Endothelial cell (in vitro differentiated cells): ENCODE results near the gene GARIN1A. TPM values are rescaled to one million over a fixed set of nuclear protein-coding genes. Genes with fewer than 3 reads are reported as not detected.

Source experiments
- DNase-seq: peaks from one replicate; pipeline ENCODE4 v3.0.0; 2021; ENCODE audit warnings: low spot score
- H3K27ac Mint-ChIP-seq: one replicate; pipeline ENCODE4 v1.8.0; 2021; ENCODE audit warnings: mixed read lengths, inconsistent platforms; ENCODE audit not compliant: unreplicated experiment
- H3K27me3 Mint-ChIP-seq: one replicate; pipeline ENCODE4 v1.8.0; 2021; ENCODE audit warnings: mild to moderate bottlenecking, moderate library complexity, mixed read lengths, inconsistent platforms; ENCODE audit not compliant: unreplicated experiment
- H3K36me3 Mint-ChIP-seq: one replicate; pipeline ENCODE4 v1.8.0; 2021; ENCODE audit warnings: mild to moderate bottlenecking, low read depth, mixed read lengths, inconsistent platforms; ENCODE audit not compliant: unreplicated experiment
- H3K4me1 Mint-ChIP-seq: one replicate; pipeline ENCODE4 v1.8.0; 2021; ENCODE audit warnings: mild to moderate bottlenecking, mixed read lengths, inconsistent platforms; ENCODE audit not compliant: unreplicated experiment
- H3K4me3 Mint-ChIP-seq: one replicate; pipeline ENCODE4 v1.8.0; 2021; ENCODE audit warnings: mild to moderate bottlenecking, mixed read lengths, inconsistent platforms; ENCODE audit not compliant: unreplicated experiment
- H3K9me3 Mint-ChIP-seq: one replicate; pipeline ENCODE4 v1.8.0; 2021; ENCODE audit warnings: mixed read lengths, inconsistent platforms; ENCODE audit not compliant: unreplicated experiment
- CTCF ChIP-seq: fragments of 200-600 bp; sonication (generic); IDR thresholded peaks from one replicate; pipeline ENCODE4 v1.5.0; 2021; ENCODE audit warnings: antibody characterized with exemption; ENCODE audit not compliant: unreplicated experiment
- total RNA-seq: library from RNA; stranded (reverse); fragmentation: NEBNext Ultra II Directional; extraction: Animal tissue kit (Norgen Biotek cat#: 25700); gene quantifications from one replicate; pipeline ENCODE4 v1.2.1, GENCODE V29; 2021; ENCODE audit not compliant: unreplicated experiment

The GARIN1A gene
- total RNA-seq, 1 donor from 2014 or later = 4.3 TPM

GRCh38 chr7:128699196-128699712, 27.2 kb downstream of the GARIN1A start:
- Mint-ChIP-seq H3K4me3 (no peak overlapping the region), H3K27ac (no peak overlapping the region), H3K27me3 (peaks cover 6% of the 10 kb centered on the region), H3K36me3 (peaks cover 4% of the 10 kb centered on the region), H3K9me3 (no peaks in the 10 kb centered on the region), H3K4me1 (peaks cover 21% of the 10 kb centered on the region)
- TF ChIP-seq CTCF = no peak
- DNase-seq = no peak

GRCh38 chr7:128699895-128700294, 27.8 kb downstream of the GARIN1A start:
- Mint-ChIP-seq H3K9me3 (no peaks in the 10 kb centered on the region), H3K27me3 (peaks cover 6% of the 10 kb centered on the region), H3K4me3 (no peak overlapping the region), H3K36me3 (peaks cover 4% of the 10 kb centered on the region), H3K4me1 (peaks cover 22% of the 10 kb centered on the region), H3K27ac (no peak overlapping the region)
- DNase-seq = no peak
- TF ChIP-seq CTCF = no peak

GRCh38 chr7:128701062-128701785, 29.1 kb downstream of the GARIN1A start:
- Mint-ChIP-seq H3K27me3 (peaks cover 8% of the 10 kb centered on the region), H3K27ac (no peak overlapping the region), H3K4me3 (no peak overlapping the region), H3K9me3 (no peaks in the 10 kb centered on the region), H3K36me3 (peaks cover 8% of the 10 kb centered on the region), H3K4me1 (peaks cover 31% of the 10 kb centered on the region)
- no peak for TF ChIP-seq CTCF
- DNase-seq = no peak

GRCh38 chr7:128703609-128704241, 31.6 kb downstream of the GARIN1A start:
- Mint-ChIP-seq H3K9me3 (no peaks in the 10 kb centered on the region), H3K27ac (no peak overlapping the region), H3K4me3 (peak overlapping the region; percentile 71), H3K4me1 (peaks cover 30% of the 10 kb centered on the region), H3K36me3 (peaks cover 8% of the 10 kb centered on the region), H3K27me3 (peaks cover 4% of the 10 kb centered on the region)
- TF ChIP-seq CTCF = no peak
- DNase-seq = no peak

- H3K9me3 Mint-ChIP-seq = no peaks in the 10 kb centered on the region
- peak overlapping the region; percentile 85 for H3K27ac Mint-ChIP-seq
- H3K4me3 Mint-ChIP-seq = no peak overlapping the region
- H3K4me1 Mint-ChIP-seq = peaks cover 35% of the 10 kb centered on the region
- no peak for DNase-seq
- TF ChIP-seq CTCF = no peak
- H3K36me3 Mint-ChIP-seq = peaks cover 4% of the 10 kb centered on the region
- H3K27me3 Mint-ChIP-seq = peaks cover 8% of the 10 kb centered on the region
Measured at GRCh38 chr7:128705891-128706333, 33.8 kb downstream of the GARIN1A start.
